ENCODE results near the gene KMT5B. TPM values are rescaled to one million over a fixed set of nuclear protein-coding genes. Genes with fewer than 3 reads are reported as not detected.

The KMT5B gene
- total and polyA plus RNA-seq, 2 experiments from 2014 or later, result 26.4 to 31.0 TPM

DNA sequence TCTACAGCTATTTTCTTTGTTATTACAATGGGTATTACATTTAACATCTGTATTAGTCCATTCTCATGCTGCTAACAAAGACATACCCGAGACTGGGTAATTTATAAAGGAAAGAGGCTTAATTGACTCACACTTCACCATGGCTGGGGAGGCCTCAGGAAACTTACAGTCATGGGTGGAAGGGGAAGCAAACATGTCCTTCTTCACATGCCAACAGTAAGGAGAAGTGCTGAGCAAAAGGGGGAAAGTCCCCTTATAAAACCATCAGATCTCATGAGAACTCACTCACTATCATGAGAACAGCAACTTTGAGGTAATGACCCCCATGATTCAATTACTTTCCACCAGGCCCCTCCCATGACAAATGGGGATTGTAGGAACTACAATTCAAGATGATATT is 16.5 kb upstream of the KMT5B start:
- H3K79me2 ChIP-seq (replicated peaks; ENCODE audit: insufficient read depth), result no peaks in the 10 kb centered on the region
- H3K27ac ChIP-seq (ENCODE audit: low read depth), result no peak overlapping the region
- no peaks in the 10 kb centered on the region for H3K27me3 Mint-ChIP-seq (ENCODE audit: insufficient read depth, low read depth, poor library complexity)
- H3K4me1 Mint-ChIP-seq, result no peaks in the 10 kb centered on the region
- no peaks in the 10 kb centered on the region for H3K9me2 ChIP-seq (ENCODE audit: insufficient read depth)
- no peak overlapping the region for H3K4me3 Mint-ChIP-seq
- H2AFZ ChIP-seq, result no peak overlapping the region
- H3F3A ChIP-seq (replicated peaks; ENCODE audit: low read depth), result no peaks in the 10 kb centered on the region
- no peak overlapping the region for H3K4me2 ChIP-seq
- no peak overlapping the region for H3K27ac Mint-ChIP-seq
- no peaks in the 10 kb centered on the region for H3K36me3 ChIP-seq (ENCODE audit: insufficient read depth)
- DNase-seq (ENCODE audit: low spot score), result no peak
- peaks cover 2% of the 10 kb centered on the region; the same call in 1 of the 3 replicates for H3K36me3 Mint-ChIP-seq (ENCODE audit: low read depth)
- no peak overlapping the region for H3K4me3 ChIP-seq
- H3K9me3 Mint-ChIP-seq, result peaks cover 12% of the 10 kb centered on the region
- H3K4me1 ChIP-seq (ENCODE audit: insufficient read depth), result no peaks in the 10 kb centered on the region
- H3K27me3 ChIP-seq (ENCODE audit: insufficient read depth), result no peaks in the 10 kb centered on the region
- TF ChIP-seq JUNB (IDR thresholded peaks at IDR 0.05; ENCODE audit: unreplicated experiment) (no peak), EZH2 (IDR thresholded peaks at IDR 0.05; ENCODE audit: low read depth, unreplicated experiment) (no peak), NANOG (IDR thresholded peaks at IDR 0.05; ENCODE audit: borderline replicate concordance) (no peak), ZNF331 (CRISPR knock-in tag; IDR thresholded peaks at IDR 0.05; ENCODE audit: low read depth) (no peak), POLR2AphosphoS5 (IDR thresholded peaks at IDR 0.05; ENCODE audit: low read depth) (no peak), ZNF114 (CRISPR knock-in tag; IDR thresholded peaks at IDR 0.05) (no peak), CREB1 (CRISPR knock-in tag; IDR thresholded peaks at IDR 0.05; ENCODE audit: low read depth) (no peak), EZH2phosphoT487 (IDR thresholded peaks at IDR 0.05; ENCODE audit: unreplicated experiment) (no peak), STAT1 (IDR thresholded peaks at IDR 0.05; ENCODE audit: unreplicated experiment) (no peak)
- TF ChIP-seq, protein P1, sequence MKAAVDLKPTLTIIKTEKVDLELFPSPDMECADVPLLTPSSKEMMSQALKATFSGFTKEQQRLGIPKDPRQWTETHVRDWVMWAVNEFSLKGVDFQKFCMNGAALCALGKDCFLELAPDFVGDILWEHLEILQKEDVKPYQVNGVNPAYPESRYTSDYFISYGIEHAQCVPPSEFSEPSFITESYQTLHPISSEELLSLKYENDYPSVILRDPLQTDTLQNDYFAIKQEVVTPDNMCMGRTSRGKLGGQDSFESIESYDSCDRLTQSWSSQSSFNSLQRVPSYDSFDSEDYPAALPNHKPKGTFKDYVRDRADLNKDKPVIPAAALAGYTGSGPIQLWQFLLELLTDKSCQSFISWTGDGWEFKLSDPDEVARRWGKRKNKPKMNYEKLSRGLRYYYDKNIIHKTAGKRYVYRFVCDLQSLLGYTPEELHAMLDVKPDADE (IDR thresholded peaks at IDR 0.05), result no peak
- TF ChIP-seq, protein P2, sequence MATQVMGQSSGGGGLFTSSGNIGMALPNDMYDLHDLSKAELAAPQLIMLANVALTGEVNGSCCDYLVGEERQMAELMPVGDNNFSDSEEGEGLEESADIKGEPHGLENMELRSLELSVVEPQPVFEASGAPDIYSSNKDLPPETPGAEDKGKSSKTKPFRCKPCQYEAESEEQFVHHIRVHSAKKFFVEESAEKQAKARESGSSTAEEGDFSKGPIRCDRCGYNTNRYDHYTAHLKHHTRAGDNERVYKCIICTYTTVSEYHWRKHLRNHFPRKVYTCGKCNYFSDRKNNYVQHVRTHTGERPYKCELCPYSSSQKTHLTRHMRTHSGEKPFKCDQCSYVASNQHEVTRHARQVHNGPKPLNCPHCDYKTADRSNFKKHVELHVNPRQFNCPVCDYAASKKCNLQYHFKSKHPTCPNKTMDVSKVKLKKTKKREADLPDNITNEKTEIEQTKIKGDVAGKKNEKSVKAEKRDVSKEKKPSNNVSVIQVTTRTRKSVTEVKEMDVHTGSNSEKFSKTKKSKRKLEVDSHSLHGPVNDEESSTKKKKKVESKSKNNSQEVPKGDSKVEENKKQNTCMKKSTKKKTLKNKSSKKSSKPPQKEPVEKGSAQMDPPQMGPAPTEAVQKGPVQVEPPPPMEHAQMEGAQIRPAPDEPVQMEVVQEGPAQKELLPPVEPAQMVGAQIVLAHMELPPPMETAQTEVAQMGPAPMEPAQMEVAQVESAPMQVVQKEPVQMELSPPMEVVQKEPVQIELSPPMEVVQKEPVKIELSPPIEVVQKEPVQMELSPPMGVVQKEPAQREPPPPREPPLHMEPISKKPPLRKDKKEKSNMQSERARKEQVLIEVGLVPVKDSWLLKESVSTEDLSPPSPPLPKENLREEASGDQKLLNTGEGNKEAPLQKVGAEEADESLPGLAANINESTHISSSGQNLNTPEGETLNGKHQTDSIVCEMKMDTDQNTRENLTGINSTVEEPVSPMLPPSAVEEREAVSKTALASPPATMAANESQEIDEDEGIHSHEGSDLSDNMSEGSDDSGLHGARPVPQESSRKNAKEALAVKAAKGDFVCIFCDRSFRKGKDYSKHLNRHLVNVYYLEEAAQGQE (IDR thresholded peaks at IDR 0.05; ENCODE audit: unreplicated experiment), result no peak
- TF ChIP-seq, protein P3, sequence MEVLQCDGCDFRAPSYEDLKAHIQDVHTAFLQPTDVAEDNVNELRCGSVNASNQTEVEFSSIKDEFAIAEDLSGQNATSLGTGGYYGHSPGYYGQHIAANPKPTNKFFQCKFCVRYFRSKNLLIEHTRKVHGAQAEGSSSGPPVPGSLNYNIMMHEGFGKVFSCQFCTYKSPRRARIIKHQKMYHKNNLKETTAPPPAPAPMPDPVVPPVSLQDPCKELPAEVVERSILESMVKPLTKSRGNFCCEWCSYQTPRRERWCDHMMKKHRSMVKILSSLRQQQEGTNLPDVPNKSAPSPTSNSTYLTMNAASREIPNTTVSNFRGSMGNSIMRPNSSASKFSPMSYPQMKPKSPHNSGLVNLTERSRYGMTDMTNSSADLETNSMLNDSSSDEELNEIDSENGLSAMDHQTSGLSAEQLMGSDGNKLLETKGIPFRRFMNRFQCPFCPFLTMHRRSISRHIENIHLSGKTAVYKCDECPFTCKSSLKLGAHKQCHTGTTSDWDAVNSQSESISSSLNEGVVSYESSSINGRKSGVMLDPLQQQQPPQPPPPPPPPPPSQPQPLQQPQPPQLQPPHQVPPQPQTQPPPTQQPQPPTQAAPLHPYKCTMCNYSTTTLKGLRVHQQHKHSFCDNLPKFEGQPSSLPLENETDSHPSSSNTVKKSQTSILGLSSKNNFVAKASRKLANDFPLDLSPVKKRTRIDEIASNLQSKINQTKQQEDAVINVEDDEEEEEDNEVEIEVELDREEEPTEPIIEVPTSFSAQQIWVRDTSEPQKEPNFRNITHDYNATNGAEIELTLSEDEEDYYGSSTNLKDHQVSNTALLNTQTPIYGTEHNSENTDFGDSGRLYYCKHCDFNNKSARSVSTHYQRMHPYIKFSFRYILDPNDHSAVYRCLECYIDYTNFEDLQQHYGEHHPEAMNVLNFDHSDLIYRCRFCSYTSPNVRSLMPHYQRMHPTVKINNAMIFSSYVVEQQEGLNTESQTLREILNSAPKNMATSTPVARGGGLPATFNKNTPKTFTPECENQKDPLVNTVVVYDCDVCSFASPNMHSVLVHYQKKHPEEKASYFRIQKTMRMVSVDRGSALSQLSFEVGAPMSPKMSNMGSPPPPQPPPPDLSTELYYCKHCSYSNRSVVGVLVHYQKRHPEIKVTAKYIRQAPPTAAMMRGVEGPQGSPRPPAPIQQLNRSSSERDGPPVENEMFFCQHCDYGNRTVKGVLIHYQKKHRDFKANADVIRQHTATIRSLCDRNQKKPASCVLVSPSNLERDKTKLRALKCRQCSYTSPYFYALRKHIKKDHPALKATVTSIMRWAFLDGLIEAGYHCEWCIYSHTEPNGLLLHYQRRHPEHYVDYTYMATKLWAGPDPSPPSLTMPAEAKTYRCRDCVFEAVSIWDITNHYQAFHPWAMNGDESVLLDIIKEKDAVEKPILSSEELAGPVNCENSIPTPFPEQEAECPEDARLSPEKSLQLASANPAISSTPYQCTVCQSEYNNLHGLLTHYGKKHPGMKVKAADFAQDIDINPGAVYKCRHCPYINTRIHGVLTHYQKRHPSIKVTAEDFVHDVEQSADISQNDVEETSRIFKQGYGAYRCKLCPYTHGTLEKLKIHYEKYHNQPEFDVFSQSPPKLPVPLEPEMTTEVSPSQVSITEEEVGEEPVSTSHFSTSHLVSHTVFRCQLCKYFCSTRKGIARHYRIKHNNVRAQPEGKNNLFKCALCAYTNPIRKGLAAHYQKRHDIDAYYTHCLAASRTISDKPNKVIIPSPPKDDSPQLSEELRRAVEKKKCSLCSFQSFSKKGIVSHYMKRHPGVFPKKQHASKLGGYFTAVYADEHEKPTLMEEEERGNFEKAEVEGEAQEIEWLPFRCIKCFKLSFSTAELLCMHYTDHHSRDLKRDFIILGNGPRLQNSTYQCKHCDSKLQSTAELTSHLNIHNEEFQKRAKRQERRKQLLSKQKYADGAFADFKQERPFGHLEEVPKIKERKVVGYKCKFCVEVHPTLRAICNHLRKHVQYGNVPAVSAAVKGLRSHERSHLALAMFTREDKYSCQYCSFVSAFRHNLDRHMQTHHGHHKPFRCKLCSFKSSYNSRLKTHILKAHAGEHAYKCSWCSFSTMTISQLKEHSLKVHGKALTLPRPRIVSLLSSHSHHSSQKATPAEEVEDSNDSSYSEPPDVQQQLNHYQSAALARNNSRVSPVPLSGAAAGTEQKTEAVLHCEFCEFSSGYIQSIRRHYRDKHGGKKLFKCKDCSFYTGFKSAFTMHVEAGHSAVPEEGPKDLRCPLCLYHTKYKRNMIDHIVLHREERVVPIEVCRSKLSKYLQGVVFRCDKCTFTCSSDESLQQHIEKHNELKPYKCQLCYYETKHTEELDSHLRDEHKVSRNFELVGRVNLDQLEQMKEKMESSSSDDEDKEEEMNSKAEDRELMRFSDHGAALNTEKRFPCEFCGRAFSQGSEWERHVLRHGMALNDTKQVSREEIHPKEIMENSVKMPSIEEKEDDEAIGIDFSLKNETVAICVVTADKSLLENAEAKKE (CRISPR knock-in tag; IDR thresholded peaks at IDR 0.05), result no peak
- TF ChIP-seq, protein P4, sequence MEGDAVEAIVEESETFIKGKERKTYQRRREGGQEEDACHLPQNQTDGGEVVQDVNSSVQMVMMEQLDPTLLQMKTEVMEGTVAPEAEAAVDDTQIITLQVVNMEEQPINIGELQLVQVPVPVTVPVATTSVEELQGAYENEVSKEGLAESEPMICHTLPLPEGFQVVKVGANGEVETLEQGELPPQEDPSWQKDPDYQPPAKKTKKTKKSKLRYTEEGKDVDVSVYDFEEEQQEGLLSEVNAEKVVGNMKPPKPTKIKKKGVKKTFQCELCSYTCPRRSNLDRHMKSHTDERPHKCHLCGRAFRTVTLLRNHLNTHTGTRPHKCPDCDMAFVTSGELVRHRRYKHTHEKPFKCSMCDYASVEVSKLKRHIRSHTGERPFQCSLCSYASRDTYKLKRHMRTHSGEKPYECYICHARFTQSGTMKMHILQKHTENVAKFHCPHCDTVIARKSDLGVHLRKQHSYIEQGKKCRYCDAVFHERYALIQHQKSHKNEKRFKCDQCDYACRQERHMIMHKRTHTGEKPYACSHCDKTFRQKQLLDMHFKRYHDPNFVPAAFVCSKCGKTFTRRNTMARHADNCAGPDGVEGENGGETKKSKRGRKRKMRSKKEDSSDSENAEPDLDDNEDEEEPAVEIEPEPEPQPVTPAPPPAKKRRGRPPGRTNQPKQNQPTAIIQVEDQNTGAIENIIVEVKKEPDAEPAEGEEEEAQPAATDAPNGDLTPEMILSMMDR (conservative IDR thresholded peaks at IDR 0.05; ENCODE audit: low read depth in 2 of 2), result no peak
- no peaks in the 10 kb centered on the region for H4K20me1 ChIP-seq (replicated peaks; ENCODE audit: insufficient read depth)
- ATAC-seq, result no peak
